HEK293 (cell line): ENCODE measurements around the gene CACNA1C.

ENCODE experiments used
- CTCF ChIA-PET: fragments of 350-600 bp; formaldehyde crosslinking; extraction: SDS; loops from one replicate; lab custom pipeline; 2021; ENCODE audit warnings: antibody characterized with exemption; lab: Yijun Ruan, JAX
- POLR2A ChIA-PET: fragments of 300-600 bp; formaldehyde crosslinking; extraction: SDS; loops from one replicate; lab custom pipeline; 2020; ENCODE audit warnings: antibody characterized with exemption, inconsistent platforms; lab: Yijun Ruan, JAX
- H3K27ac ChIP-seq: fragments of 200-500 bp; sonication (Bioruptor generic); 2 replicates; pipeline ENCODE4 v1.5.1; 2014; ENCODE audit warnings: low read depth, low read length, control low read depth, inconsistent platforms; ENCODE audit errors: extremely low read depth
- H3K36me3 ChIP-seq, 2 experiments: fragments of 200-500 bp in 1 of 2; sonication (Bioruptor generic) in 1 of 2; 1 replicate in 1 of 2; 2 replicates in 1 of 2; pipeline ENCODE4 v1.5.1; 2014 to 2017; ENCODE audit warnings: inconsistent platforms in 2 of 2, low read length in 2 of 2; ENCODE audit not compliant: control insufficient read depth in 2 of 2, insufficient read depth in 1 of 2
- H3K4me1 ChIP-seq: fragments of 200-500 bp; sonication (Bioruptor generic); 2 replicates; pipeline ENCODE4 v1.5.1; 2014; ENCODE audit warnings: mild to moderate bottlenecking, low read length, inconsistent platforms; ENCODE audit not compliant: control insufficient read depth, insufficient read depth
- H3K4me3 ChIP-seq: 2 replicates; pipeline ENCODE4 v1.5.1; 2011; ENCODE audit warnings: low read depth, mild to moderate bottlenecking, control low read depth, low read length, moderate library complexity
- H3K9me3 ChIP-seq: fragments of 200-500 bp; sonication (Bioruptor generic); 2 replicates; pipeline ENCODE4 v1.5.1; 2014; ENCODE audit warnings: low read depth, low read length, inconsistent platforms; ENCODE audit not compliant: control insufficient read depth, insufficient read depth
- BCL11A ChIP-seq: fragments of 450-650 bp; formaldehyde crosslinking; IDR thresholded peaks from 2 replicates; pipeline ENCODE4 v1.5.1; 2016; ENCODE audit warnings: low read depth, missing biosample characterization, missing genetic modification characterization
- PRDM10 ChIP-seq: fragments of 450-650 bp; formaldehyde crosslinking; IDR thresholded peaks from 2 replicates; pipeline ENCODE4 v1.5.1; 2016; ENCODE audit warnings: missing biosample characterization, missing genetic modification characterization
- RBAK ChIP-seq: fragments of 450-650 bp; formaldehyde crosslinking; IDR thresholded peaks from 2 replicates; pipeline ENCODE4 v1.5.1; 2016; ENCODE audit warnings: missing biosample characterization, missing genetic modification characterization
- ZBTB20 ChIP-seq: fragments of 450-650 bp; formaldehyde crosslinking; IDR thresholded peaks from 2 replicates; pipeline ENCODE4 v1.5.1; 2016; ENCODE audit warnings: missing biosample characterization, missing genetic modification characterization
- ZFP69B ChIP-seq: fragments of 450-650 bp; formaldehyde crosslinking; IDR thresholded peaks from 2 replicates; pipeline ENCODE4 v1.5.1; 2016; ENCODE audit warnings: missing biosample characterization, missing genetic modification characterization
- ZNF114 ChIP-seq: fragments of 450-650 bp; formaldehyde crosslinking; IDR thresholded peaks from 2 replicates; pipeline ENCODE4 v1.5.0; 2017; ENCODE audit warnings: missing biosample characterization, missing genetic modification characterization
- ZNF239 ChIP-seq: fragments of 450-650 bp; formaldehyde crosslinking; IDR thresholded peaks from 2 replicates; pipeline ENCODE4 v1.5.1; 2016; ENCODE audit warnings: missing biosample characterization, missing genetic modification characterization
- ZNF302 ChIP-seq: fragments of 450-650 bp; formaldehyde crosslinking; IDR thresholded peaks from 2 replicates; pipeline ENCODE4 v1.5.1; 2016; ENCODE audit warnings: missing biosample characterization, missing genetic modification characterization, low read depth
- ZNF311 ChIP-seq: fragments of 450-650 bp; formaldehyde crosslinking; IDR thresholded peaks from 2 replicates; pipeline ENCODE4 v1.5.1; 2017; ENCODE audit warnings: missing biosample characterization, missing genetic modification characterization, borderline replicate concordance
- ZNF394 ChIP-seq: fragments of 450-650 bp; formaldehyde crosslinking; IDR thresholded peaks from 2 replicates; pipeline ENCODE4 v1.5.1; 2016; ENCODE audit warnings: missing biosample characterization, missing genetic modification characterization, mild to moderate bottlenecking, moderate library complexity, borderline replicate concordance
- ZNF473 ChIP-seq: fragments of 450-650 bp; formaldehyde crosslinking; IDR thresholded peaks from 2 replicates; pipeline ENCODE4 v1.5.1; 2017; ENCODE audit warnings: missing biosample characterization, missing genetic modification characterization
- ZNF501 ChIP-seq: fragments of 450-650 bp; formaldehyde crosslinking; IDR thresholded peaks from 2 replicates; pipeline ENCODE4 v1.5.1; 2016; ENCODE audit warnings: missing biosample characterization, missing genetic modification characterization
- ZNF560 ChIP-seq: fragments of 450-650 bp; formaldehyde crosslinking; IDR thresholded peaks from 2 replicates; pipeline ENCODE4 v1.5.1; 2017; ENCODE audit warnings: missing biosample characterization, missing genetic modification characterization, borderline replicate concordance
- ZNF561 ChIP-seq: fragments of 450-650 bp; IDR thresholded peaks from 2 replicates; pipeline ENCODE4 v1.5.1; 2018; ENCODE audit warnings: missing biosample characterization, missing genetic modification characterization, borderline replicate concordance
- ZNF571 ChIP-seq: fragments of 450-650 bp; formaldehyde crosslinking; IDR thresholded peaks from 2 replicates; pipeline ENCODE4 v1.5.0; 2017; ENCODE audit warnings: missing biosample characterization, missing genetic modification characterization
- ZNF677 ChIP-seq: fragments of 450-650 bp; IDR thresholded peaks from 2 replicates; pipeline ENCODE4 v1.5.0; 2018; ENCODE audit warnings: missing biosample characterization, mild to moderate bottlenecking, missing genetic modification characterization, moderate library complexity
- ZXDB ChIP-seq: fragments of 450-650 bp; formaldehyde crosslinking; IDR thresholded peaks from 2 replicates; pipeline ENCODE4 v1.5.1; 2016; ENCODE audit warnings: missing biosample characterization, missing genetic modification characterization
- TF ChIP-seq, protein P1 (sequence below): IDR thresholded peaks from 2 replicates; pipeline ENCODE4 v1.6.1; 2011; ENCODE audit warnings: mild to moderate bottlenecking, low read depth, low read length, borderline replicate concordance
- TF ChIP-seq, protein P2 (sequence below): fragments of 450-650 bp; formaldehyde crosslinking; optimal IDR thresholded peaks from 2 replicates; pipeline ENCODE3; 2016; ENCODE audit warnings: missing biosample characterization, mild to moderate bottlenecking, missing genetic modification characterization

The CACNA1C gene

DNA sequence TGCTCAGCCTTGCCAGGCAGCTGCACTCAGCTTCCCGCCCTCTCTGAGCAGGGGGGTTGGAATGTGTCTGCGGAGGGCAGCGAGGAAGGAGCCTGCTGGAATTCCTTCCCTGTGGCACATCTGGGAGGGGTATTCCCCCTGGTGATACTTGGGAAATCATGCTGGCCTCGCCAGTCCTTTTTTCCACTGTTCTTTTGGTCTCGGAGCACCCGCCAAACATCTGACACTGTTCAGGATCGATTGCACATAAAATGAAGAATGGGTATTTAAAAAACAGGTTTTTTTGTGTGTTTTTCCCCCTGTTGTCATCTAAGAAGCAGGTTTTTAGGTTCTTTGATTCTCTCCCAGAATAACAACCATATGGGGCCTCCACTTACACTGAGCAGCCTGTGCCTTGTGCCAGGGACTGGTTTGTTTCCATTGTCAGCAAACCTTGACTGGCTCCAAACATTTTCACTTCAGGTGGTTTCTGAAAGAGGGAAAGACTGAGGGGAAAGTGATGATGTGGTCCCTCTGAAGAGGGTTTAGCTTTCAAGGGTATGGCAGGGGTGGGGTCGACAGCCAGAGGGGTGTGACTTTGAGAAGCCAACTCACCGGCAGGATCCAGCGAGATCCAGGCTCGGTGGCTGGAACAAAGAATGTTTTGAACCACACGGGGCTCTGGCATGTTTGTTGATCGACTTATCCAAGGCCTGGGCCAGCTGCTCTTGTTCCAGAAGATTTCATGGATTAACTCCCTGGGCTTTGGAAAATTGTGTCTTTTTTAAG is 215.1 kb downstream of the CACNA1C start:
- Histone ChIP-seq H3K36me3 (no peaks in the 10 kb centered on the region), H3K27ac (no peak overlapping the region), H3K9me3 (no peaks in the 10 kb centered on the region), H3K4me1 (no peaks in the 10 kb centered on the region), H3K4me3 (no peak overlapping the region)
- ChIA-PET CTCF (interaction anchor here (0.6 kb wide), 2 partner anchors 17 to 124 kb away, joined by 3 read pairs; no protein-coding TSS in a partner anchor), POLR2A (no interaction called here)
- TF ChIP-seq ZNF571 (tag by site-specific recombination), result no peak

- Histone ChIP-seq H3K9me3 (no peaks in the 10 kb centered on the region), H3K27ac (no peak overlapping the region), H3K36me3 (no peaks in the 10 kb centered on the region), H3K4me1 (no peaks in the 10 kb centered on the region), H3K4me3 (no peak overlapping the region)
- TF ChIP-seq ZNF677 (tag by site-specific recombination) (no peak), ZNF311 (no peak), RBAK (tag by site-specific recombination) (no peak)
- TF ChIP-seq, protein P1, sequence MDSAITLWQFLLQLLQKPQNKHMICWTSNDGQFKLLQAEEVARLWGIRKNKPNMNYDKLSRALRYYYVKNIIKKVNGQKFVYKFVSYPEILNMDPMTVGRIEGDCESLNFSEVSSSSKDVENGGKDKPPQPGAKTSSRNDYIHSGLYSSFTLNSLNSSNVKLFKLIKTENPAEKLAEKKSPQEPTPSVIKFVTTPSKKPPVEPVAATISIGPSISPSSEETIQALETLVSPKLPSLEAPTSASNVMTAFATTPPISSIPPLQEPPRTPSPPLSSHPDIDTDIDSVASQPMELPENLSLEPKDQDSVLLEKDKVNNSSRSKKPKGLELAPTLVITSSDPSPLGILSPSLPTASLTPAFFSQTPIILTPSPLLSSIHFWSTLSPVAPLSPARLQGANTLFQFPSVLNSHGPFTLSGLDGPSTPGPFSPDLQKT, result no peak
- ChIA-PET CTCF (interaction anchor here (0.7 kb wide), 1 partner anchor 22 kb away, joined by 4 read pairs; no protein-coding TSS in a partner anchor), POLR2A (no interaction called here)
Observed at GRCh38 chr12:2268471-2269286, 215.9 kb downstream of the CACNA1C start.

DNA sequence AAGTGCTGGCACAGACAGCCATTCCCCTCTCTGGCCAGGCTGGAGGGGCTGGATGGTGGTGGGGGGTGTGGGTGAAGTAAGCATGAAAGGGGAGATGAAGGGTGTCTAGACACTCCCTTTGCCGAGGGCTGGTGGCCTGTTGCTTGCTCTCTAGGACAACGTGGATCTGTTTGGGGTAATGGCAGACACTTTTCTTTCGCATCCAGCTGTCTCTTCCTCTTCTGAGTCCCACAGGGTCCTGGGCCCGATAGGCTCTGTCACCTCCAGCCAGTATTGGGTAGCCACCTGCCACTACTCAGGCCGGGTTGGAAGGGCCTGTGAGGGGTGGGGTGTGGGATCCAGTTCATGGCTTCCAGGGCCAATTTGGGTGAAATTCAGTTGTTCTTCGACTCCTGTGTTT is 218.1 kb downstream of the CACNA1C start:
- Histone ChIP-seq H3K4me1 (no peaks in the 10 kb centered on the region), H3K4me3 (no peak overlapping the region), H3K36me3 (no peaks in the 10 kb centered on the region), H3K9me3 (no peaks in the 10 kb centered on the region), H3K27ac (no peak overlapping the region)
- ChIA-PET POLR2A (no interaction called here), CTCF (no interaction called here)
- no peak for TF ChIP-seq BCL11A (tag by site-specific recombination)
- TF ChIP-seq ZNF501, result no peak
- TF ChIP-seq ZXDB (tag by site-specific recombination), result no peak
- TF ChIP-seq ZNF239, result no peak
- no peak for TF ChIP-seq ZNF114
- no peak for TF ChIP-seq ZBTB20 (tag by site-specific recombination)
- TF ChIP-seq, protein P2, sequence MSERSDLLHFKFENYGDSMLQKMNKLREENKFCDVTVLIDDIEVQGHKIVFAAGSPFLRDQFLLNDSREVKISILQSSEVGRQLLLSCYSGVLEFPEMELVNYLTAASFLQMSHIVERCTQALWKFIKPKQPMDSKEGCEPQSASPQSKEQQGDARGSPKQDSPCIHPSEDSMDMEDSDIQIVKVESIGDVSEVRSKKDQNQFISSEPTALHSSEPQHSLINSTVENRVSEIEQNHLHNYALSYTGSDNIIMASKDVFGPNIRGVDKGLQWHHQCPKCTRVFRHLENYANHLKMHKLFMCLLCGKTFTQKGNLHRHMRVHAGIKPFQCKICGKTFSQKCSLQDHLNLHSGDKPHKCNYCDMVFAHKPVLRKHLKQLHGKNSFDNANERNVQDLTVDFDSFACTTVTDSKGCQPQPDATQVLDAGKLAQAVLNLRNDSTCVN (tag by site-specific recombination), result no peak
- TF ChIP-seq ZNF394, result no peak
- no peak for TF ChIP-seq ZNF561 (tag by site-specific recombination)
- TF ChIP-seq ZFP69B (tag by site-specific recombination), result no peak
- TF ChIP-seq RBAK (tag by site-specific recombination), result no peak
- no peak for TF ChIP-seq ZNF560
- TF ChIP-seq ZNF302 (tag by site-specific recombination), result no peak
- TF ChIP-seq ZNF473 (tag by site-specific recombination), result no peak
- TF ChIP-seq PRDM10 (tag by site-specific recombination), result no peak
- TF ChIP-seq, all 188 proteins: peak for 0
